ENCODE results near the gene IQGAP3.

Gene IQGAP3

DNA sequence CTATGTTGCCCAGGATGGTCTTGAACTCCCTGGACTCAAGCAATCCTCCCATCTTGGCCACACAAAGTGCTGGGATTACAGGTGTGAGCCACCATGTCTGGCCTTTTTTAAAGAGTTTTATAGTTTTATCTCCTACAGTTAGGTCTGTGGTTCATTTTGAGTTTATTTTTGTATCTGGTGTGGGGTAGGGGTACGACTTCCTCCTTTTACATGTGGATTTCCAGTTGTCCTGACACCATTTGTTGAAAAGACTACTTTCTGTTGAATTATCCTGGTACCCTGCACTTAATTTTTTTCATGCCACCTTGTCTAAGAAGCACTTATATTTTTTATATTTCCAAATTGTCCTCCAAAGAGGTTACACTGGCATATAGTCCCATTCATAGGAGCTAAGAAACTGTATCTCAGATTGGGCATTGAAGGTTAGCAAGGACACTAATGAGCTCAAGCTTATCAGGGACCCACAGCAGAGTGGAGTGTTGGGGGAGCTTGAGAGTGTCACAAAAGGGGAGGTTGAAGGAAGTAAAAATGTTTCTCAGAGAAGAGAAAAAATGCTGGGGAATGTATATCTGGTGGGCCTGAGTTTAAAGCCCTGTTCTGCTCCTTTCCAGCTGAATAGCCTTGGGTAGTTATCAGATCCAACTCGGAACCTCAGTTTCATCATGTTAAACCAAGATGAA, 48.4 kb downstream of the IQGAP3 start:
- TF ChIP-seq, protein P1, sequence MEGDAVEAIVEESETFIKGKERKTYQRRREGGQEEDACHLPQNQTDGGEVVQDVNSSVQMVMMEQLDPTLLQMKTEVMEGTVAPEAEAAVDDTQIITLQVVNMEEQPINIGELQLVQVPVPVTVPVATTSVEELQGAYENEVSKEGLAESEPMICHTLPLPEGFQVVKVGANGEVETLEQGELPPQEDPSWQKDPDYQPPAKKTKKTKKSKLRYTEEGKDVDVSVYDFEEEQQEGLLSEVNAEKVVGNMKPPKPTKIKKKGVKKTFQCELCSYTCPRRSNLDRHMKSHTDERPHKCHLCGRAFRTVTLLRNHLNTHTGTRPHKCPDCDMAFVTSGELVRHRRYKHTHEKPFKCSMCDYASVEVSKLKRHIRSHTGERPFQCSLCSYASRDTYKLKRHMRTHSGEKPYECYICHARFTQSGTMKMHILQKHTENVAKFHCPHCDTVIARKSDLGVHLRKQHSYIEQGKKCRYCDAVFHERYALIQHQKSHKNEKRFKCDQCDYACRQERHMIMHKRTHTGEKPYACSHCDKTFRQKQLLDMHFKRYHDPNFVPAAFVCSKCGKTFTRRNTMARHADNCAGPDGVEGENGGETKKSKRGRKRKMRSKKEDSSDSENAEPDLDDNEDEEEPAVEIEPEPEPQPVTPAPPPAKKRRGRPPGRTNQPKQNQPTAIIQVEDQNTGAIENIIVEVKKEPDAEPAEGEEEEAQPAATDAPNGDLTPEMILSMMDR (IDR thresholded peaks at IDR 0.05): no peak

DNA sequence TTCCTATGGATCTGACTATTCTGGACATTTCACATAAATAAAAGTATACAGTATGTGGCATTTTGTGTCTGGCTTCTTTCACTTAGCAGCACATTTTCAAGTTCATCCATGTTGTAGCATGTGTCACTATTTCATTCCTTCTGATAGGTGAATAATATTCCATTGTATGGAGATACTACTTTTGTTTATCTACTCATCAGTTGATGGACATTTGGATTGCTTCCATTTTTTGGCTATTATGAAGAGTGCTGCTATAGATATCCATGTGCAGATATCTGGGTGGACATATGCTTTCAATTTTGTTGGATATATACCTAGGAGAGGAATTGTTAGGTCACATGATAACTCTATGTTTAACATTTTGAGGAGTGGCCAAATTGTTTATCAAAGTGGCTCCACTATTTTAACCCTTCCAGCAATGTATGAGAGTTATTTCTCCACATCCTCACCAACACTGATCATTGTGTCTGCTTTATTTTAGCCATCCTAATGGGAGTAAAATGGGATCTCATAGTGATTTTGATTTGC, 49.9 kb downstream of the IQGAP3 start:
- TF ChIP-seq, protein P1 (IDR thresholded peaks at IDR 0.05): no peak

DNA sequence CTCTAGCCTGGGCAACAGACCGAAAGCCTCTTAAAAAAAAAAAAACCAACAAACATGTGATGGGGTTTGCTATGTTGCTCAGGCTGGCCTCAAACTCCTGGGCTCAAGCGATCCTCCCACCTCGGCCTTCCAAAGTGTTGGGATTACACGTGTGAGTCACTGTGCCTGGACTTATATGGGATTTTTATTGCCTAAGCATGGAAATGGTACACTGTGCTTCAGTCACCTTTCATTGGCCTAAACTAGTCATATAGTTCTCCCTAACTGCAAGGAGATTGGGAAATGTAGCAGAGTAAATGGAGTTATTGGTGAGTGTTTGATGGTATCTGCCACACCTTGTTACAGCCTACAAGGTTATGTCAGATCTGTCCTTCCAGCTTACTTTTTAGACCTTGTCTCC, 54.6 kb downstream of the IQGAP3 start:
- TF ChIP-seq, protein P1 (IDR thresholded peaks at IDR 0.05): no peak

DNA sequence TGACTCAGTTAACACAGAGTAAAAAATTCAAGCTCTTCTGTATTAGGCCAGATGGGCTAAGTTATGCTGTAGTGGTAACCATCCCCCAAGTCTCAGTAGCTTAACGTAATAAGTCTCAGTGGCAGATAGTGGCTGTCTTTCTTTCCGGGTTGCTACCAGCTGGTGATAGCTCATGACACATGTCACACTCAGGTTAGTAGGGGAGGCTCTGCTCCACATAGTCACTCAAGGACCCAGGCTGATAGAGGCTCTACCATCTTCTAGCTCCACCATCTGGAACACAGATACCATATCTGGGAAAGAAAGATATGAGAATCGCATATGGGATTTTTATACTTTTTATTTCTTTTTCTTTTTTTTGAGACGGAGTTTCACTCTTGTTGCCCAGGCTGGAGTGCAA, 55.5 kb downstream of the IQGAP3 start:
- TF ChIP-seq, protein P1 (IDR thresholded peaks at IDR 0.05): no peak

DNA sequence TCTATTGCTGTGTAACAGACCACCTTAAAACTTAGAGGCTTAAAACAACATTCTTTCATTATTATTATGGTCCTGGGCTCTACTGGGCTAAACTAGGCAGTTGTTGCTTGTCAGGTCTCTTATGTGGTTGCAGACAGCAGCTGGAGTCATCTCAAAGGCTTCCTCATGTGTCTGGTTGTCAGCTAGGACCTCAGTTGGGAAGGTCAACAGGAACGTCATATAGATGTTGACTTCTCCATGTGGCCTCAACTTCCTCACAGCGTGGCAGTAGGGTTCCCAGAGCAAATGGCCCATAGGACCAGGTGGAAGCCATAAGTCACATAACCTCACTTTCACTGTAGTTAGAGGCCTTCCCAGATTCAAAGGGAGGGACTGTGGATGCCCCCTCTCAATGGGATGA, 56.4 kb downstream of the IQGAP3 start:
- TF ChIP-seq, protein P1 (IDR thresholded peaks at IDR 0.05): no peak

DNA sequence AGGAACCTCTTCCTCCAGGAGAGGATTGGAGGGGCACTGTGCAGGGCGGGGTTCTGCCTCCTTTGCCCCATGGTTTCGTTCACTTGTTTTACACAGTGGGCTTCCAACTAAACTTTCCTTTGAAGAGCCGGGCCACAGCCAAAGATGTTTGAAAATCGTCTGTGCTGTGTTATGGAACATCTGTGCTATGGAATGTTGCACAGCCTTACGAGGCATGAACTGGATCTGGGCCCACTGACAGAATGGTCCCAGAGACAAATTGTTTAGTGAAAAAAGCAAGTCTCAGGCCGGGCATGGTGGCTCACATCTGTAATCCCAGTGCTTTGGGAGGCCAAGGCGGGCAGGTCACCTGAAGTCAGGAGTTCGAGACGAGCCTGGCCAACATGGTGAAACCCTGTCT, 59.2 kb downstream of the IQGAP3 start:
- TF ChIP-seq, protein P1 (IDR thresholded peaks at IDR 0.05): no peak

DNA sequence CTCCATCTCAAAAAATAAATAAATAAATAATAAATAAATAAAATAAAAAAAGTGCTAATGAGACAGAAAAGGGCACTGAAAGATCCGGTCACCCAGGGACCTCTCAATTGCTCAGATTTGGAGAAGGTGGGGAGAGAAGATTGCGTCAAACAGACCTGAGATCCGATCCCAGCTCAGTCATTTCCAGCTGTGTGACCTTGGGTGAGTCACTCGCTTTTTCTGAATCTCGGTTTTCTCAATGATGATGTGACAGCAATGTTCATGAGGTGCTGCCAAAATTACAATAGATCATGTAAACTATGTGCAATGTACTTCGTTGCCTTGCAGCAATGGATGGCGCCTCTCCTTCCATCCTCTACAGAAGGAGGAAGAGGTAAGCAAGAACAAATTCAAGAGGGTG, 60.7 kb downstream of the IQGAP3 start:
- TF ChIP-seq, protein P1 (IDR thresholded peaks at IDR 0.05): no peak

DNA sequence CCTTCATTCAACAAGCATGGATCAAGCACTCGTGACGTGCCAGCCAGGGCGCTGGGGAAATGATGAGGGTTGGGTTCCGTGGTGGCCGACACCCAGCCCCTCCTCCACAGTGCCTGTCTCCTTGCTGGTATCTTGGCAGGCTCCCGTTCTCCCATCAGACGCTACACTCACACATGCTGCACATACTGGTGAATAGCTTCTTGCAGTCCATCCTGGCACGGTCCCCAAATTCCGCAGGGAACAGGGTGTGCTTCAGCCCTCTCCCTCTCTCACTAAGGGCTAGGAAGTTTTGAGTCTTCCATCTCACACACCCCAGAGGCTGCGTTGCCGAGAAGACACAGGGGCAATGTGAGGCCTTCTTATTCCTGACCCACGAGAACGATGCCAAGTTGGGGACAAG, 61.7 kb downstream of the IQGAP3 start:
- TF ChIP-seq, protein P1 (IDR thresholded peaks at IDR 0.05): no peak
